HG02588 (cell line): ENCODE measurements around the gene PRR12.

ENCODE experiments used
- ATAC-seq: cut with Tn5 transposase; IDR thresholded peaks from one replicate; pipeline ENCODE4 v1.9.1; 2021; ENCODE audit warnings: mild to moderate bottlenecking, moderate library complexity; ENCODE audit not compliant: unreplicated experiment

Gene PRR12, protein sequence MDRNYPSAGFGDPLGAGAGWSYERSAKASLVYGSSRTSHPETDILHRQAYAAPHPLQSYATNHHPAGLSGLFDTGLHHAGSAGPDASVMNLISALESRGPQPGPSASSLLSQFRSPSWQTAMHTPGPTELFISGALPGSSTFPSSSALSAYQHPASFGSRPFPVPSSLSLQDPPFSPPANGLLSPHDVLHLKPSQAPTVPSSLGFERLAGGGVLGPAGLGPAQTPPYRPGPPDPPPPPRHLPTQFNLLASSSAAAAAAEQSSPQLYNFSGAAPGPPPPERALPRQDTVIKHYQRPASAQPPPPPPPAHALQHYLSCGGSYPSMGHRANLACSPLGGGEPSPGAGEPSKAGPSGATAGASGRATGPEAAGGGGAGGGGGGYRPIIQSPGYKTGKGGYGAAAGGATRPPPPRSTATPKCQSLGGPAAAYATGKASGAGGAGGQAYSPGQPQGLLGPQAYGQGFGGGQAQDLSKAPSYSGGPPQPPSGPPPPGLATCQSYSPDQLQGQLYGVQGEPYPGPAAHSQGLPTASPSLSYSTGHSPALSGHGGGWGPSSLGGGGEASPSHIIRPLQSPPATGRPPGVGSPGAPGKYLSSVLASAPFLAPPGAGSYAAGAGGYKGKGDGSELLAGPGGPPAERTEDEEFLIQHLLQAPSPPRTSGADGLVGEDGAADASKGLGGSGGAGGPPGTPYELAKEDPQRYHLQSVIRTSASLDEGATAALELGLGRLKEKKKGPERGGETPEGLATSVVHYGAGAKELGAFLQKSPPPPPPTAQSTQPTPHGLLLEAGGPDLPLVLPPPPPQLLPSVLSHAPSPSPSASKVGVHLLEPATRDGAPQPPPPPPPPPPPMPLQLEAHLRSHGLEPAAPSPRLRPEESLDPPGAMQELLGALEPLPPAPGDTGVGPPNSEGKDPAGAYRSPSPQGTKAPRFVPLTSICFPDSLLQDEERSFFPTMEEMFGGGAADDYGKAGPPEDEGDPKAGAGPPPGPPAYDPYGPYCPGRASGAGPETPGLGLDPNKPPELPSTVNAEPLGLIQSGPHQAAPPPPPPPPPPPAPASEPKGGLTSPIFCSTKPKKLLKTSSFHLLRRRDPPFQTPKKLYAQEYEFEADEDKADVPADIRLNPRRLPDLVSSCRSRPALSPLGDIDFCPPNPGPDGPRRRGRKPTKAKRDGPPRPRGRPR (N-terminal part only)

GRCh38 chr19:49590971-49591730 lies at the start of gene PRR12:
TSS of gene PRR12 (plus strand) at chr19:49591182. CDS start at chr19:49591655, 473 bp downstream.
- ATAC-seq, result no peak

GRCh38 chr19:49541914-49542313 lies 49.1 kb upstream of the PRR12 start:
- ATAC-seq, result no peak

GRCh38 chr19:49542446-49542845 lies 48.5 kb upstream of the PRR12 start:
- no peak for ATAC-seq

DNA sequence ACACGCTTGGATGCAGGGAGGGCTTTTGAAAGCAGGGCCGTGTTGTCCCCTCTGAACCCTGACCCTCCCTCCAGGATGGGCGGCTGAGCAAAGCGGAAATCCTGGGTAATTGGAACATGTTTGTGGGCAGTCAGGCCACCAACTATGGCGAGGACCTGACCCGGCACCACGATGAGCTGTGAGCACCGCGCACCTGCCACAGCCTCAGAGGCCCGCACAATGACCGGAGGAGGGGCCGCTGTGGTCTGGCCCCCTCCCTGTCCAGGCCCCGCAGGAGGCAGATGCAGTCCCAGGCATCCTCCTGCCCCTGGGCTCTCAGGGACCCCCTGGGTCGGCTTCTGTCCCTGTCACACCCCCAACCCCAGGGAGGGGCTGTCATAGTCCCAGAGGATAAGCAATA lies 48.0 kb upstream of the PRR12 start:
- no peak for ATAC-seq

DNA sequence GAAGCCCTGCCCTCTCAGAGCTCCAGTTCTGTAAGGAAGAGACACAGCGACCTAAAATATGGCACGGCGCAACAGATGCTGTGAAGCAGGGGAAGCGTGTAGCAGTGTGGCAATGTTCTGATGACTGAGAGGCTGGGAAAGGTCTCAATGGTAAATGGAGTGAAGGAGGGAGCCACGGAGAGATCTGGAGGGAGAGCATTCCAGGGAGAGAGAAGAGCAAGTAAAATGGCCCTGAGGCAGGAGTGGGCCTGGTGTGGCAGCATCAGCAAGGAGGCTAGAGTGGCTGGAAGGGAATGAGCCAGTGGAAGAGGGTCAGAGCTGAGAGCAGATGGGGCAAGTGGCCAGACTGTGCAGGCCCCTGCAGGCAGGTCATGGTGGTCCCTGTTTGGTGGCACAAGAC lies 46.8 kb upstream of the PRR12 start:
- no peak for ATAC-seq

DNA sequence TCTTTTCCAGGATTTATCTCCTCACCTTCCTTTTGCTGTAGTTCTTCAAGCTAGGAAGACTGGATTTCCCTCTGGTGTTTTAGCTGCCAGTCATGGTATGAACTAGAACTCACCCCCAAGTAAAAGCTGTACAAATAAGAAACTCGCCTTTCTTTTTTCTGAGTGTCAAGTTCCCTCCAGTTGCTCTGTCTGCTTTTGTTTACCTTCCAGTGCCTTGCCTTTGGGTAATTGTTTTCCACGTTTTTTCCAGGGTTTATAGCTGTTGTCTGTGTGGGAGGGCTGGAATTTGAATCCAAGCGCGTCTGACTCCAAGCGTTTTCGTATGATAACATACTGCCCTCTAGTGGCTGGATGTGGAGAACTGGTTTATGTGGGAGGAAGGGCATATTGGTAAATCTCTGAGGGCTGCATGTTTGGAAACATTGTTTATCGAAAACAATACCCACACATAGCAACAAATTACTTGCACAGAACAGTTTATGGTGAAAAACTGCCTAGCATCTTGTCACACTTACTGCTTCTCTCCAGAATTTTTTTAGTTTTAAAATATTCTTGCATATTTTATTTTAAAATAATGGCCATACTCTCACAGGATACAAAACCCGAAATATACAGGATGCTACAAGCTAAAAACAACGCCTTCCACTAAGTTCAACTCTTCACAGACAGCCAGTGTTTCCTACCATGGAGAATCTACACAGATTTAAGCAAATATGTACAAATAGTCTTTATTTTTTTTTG lies 44.0 kb upstream of the PRR12 start:
- no peak for ATAC-seq

- ATAC-seq, result no peak
These were observed 41.9 kb upstream of the PRR12 start for GRCh38 chr19:49549045-49549444.

DNA sequence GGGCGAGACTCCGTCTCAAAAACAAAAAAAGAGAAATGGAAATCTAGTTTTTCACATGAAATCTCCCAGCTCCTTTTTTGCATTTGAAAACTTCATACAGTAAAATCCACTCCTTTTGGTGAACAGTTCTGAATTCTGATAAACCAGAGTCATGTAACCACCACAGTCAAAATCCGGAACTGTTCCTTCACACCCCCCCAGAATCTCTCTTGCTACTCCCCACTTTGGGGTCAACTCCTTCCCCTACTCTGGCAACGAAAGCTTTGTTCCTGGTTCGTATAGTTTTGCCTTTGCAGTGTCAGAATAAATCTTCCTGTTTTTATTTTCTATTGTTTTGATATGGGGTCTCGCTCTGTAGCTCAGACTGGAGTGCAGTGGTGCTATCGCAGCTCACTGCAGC lies 39.5 kb upstream of the PRR12 start:
- ATAC-seq, result no peak

GRCh38 chr19:49552749-49553148 lies 38.2 kb upstream of the PRR12 start:
- no peak for ATAC-seq

- no peak for ATAC-seq
These were observed 37.3 kb upstream of the PRR12 start for GRCh38 chr19:49553451-49554271.

GRCh38 chr19:49554701-49555181 lies 36.2 kb upstream of the PRR12 start:
- ATAC-seq, result no peak

- ATAC-seq, result no peak
These were observed 35.2 kb upstream of the PRR12 start for GRCh38 chr19:49555600-49556411.

- no peak for ATAC-seq
These were observed 34.3 kb upstream of the PRR12 start for GRCh38 chr19:49556412-49557398.

DNA sequence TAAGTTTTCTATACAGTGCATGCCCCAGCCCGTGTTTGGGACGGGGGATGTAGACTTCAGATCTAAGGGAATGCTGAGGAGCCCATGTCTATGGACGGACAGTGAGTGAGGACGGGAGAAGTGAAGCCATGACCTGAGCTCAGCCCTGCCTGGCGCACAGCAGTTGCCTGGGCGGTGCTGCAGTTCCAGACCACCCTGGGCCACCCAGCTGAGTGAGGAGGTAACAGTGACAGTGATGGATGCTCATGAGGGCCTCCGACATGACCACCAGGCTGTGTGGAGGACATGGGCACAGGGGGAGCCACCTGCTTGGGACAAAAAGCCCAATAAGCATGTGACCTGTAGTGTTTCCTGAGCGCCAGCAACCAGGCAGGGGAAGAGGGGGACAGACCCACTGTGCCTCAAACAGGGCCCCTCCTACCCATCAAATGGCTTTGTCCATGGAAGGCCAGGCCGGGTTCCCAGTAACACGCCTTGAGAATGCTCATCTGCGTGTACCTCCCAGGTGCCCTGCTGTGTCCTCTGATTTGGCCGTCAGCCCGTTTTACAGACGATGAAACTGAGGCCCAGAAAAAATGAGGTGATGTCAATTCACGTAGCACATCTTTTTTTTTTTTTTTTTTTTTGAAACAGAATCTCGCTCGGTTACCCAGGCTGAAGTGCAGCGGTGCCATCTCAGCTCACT lies 33.2 kb upstream of the PRR12 start:
- ATAC-seq, result no peak

DNA sequence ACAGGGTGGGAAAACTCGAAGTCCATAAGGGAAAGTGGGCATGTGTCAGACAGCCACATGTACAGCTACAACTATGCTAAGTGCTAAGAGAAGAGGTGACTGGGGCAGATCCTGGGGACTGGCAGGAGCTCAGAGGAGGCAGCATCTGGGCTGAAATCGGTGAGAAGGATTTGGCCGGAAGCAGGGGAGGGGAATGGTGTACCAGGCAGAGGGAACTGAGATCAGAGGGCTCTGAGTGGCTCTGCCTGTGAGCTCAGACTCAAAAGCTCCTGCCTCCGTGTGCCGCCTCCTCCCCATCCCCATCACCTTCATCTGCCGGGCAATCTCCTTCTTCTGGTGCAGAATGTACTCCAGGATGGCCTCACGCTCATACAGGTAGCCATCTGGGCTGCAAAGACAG lies 32.4 kb upstream of the PRR12 start:
- ATAC-seq, result no peak

DNA sequence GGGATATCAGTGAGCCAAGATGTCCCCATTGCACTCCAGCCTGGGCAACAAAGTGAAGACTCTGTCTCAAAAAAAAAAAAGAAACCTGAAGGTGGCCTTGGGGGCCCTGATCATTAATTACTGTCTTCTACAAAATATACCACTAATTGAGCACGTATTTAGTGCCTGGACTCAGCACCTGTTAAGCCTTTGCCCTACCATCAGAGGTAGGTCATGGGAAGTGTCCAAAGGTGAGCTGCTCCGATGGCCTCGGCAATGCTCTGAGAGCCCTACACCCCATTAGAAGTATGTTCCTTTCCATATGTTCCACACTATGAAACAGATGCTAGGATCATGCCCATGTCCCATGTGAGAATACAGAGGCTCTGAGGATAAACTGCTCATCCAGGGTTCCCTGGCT lies 31.5 kb upstream of the PRR12 start:
- no peak for ATAC-seq
